ENCODE measurements around the gene DCDC2C. TPM values are rescaled to one million over a fixed set of nuclear protein-coding genes. Genes with fewer than 3 reads are reported as not detected.

The DCDC2C gene
- total RNA-seq, 2 experiments from 2014 or later: not detected

GRCh38 chr2:3885629-3886628 is 182.6 kb downstream of the DCDC2C start:
- ATAC-seq (no peak), DNase-seq (no peak)
- H3K4me1 Mint-ChIP-seq: no peaks in the 10 kb centered on the region
- no peak overlapping the region for H3K4me3 Mint-ChIP-seq
- intact Hi-C loops (cut with DNase I, micrococcal nuclease): no loop called here
- no peak overlapping the region for H3K27ac Mint-ChIP-seq
- H3K9me3 Mint-ChIP-seq (ENCODE audit: low read depth): peaks cover 4% of the 10 kb centered on the region
- H3K36me3 Mint-ChIP-seq (ENCODE audit: low read depth): no peaks in the 10 kb centered on the region
- ChIA-PET CTCF (no interaction called here), POLR2A (no interaction called here)
- no peaks in the 10 kb centered on the region for H3K27me3 Mint-ChIP-seq

- peaks cover 2% of the 10 kb centered on the region for H3K9me3 Mint-ChIP-seq (ENCODE audit: low read depth)
- H3K27me3 Mint-ChIP-seq: peaks cover 5% of the 10 kb centered on the region
- H3K4me1 Mint-ChIP-seq: no peaks in the 10 kb centered on the region
- H3K27ac Mint-ChIP-seq: no peak overlapping the region
- CTCF ChIA-PET: interaction anchor here (0.6 kb wide), 1 partner anchor 105 kb away, joined by 3 read pairs; no protein-coding TSS in a partner anchor
- DNase-seq (no peak), ATAC-seq (no peak)
- intact Hi-C loops (cut with DNase I, micrococcal nuclease): no loop called here
- no peaks in the 10 kb centered on the region for H3K36me3 Mint-ChIP-seq (ENCODE audit: low read depth)
- POLR2A ChIA-PET: no interaction called here
- no peak overlapping the region for H3K4me3 Mint-ChIP-seq
These were observed 191.6 kb downstream of the DCDC2C start for GRCh38 chr2:3895021-3895420.

Other genes starting within 250 kb of the DCDC2C start
- 10 to 100 TPM; 32.3 to 33.3 TPM for gene ADI1, start 184.0 kb upstream of the DCDC2C start, total RNA-seq
- gene RNASEH1, start 145.2 kb upstream of the DCDC2C start, total RNA-seq: 10 to 100 TPM; 14.6 to 24.0 TPM
- gene RPS7, start 128.3 kb upstream of the DCDC2C start, total RNA-seq: 1,000 to 10,000 TPM; 1,481 to 1,840 TPM
- gene COLEC11, start 108.5 kb upstream of the DCDC2C start, total RNA-seq: under 1 TPM; 0.18 to 0.37 TPM
- gene ALLC, start 45.4 kb upstream of the DCDC2C start, total RNA-seq: not detected

Measured in activated CD4-positive, alpha-beta T cell treated with anti-CD3 and anti-CD28 coated beads for 36 hours (primary cell).